Left lung (tissue), 10 donors: ENCODE data around the gene ANK3. TPM values are rescaled to one million over a fixed set of nuclear protein-coding genes. Genes with fewer than 3 reads are reported as not detected.

ENCODE experiments used
- ATAC-seq: fragments of 200-7000 bp; cut with Tn5 transposase; one replicate; pipeline ENCODE4 v1.9.1; 2020; ENCODE audit warnings: moderate library complexity
- DNase-seq, 4 donors: peaks; one replicate each; pipeline ENCODE4 v3.0.0-alpha.2; 2013 to 2020
- H3K27ac ChIP-seq, 2 donors: fragments of 200-600 bp; sonication (generic) in 1 of 2; one replicate each; pipeline versions ENCODE4 v1.5.0 to v1.8.0; 2020 to 2021
- H3K27me3 ChIP-seq, 2 donors: fragments of 200-600 bp; sonication (generic) in 1 of 2; one replicate each; pipeline versions ENCODE4 v1.5.0 to v1.8.0; 2020 to 2021
- H3K36me3 ChIP-seq, 2 donors: fragments of 200-600 bp; sonication (generic) in 1 of 2; one replicate each; pipeline versions ENCODE4 v1.5.0 to v1.8.0; 2020 to 2021
- H3K4me1 ChIP-seq, 2 donors: fragments of 200-600 bp; one replicate each; pipeline ENCODE4 v1.8.0; 2021
- H3K4me3 ChIP-seq, 2 donors: fragments of 200-600 bp; sonication (generic) in 1 of 2; one replicate each; pipeline versions ENCODE4 v1.5.0 to v1.8.0; 2020 to 2021; ENCODE audit warnings: mild to moderate bottlenecking in 1 of 2
- H3K9me3 ChIP-seq, 2 donors: fragments of 200-600 bp; sonication (generic) in 1 of 2; one replicate each; pipeline versions ENCODE4 v1.5.0 to v1.8.0; 2020 to 2021
- CTCF ChIP-seq, 2 donors: fragments of 200-600 bp; sonication (generic) in 1 of 2; IDR thresholded peaks; one replicate each; pipeline versions ENCODE4 v1.5.0 to v1.8.0; 2021; ENCODE audit warnings: antibody characterized with exemption in 2 of 2
- intact Hi-C, 2 donors: fragments of 100-400 bp; cut with DNase I; formaldehyde crosslinking; loops; one replicate each; pipeline versions ENCODE4 v1.11.2 to v1.14.2; 2022
- polyA plus RNA-seq, 6 donors: library from polyadenylated mRNA; unstranded; fragments of 120-200 nt; gene quantifications; one replicate each; pipeline ENCODE4 v1.2.1, GENCODE V29; 2013; ENCODE audit not compliant: insufficient read length in 6 of 6
- total RNA-seq, 2 donors: library from RNA; stranded (reverse); fragmentation: NEBNext Ultra II Directional; extraction: Animal tissue kit (Norgen Biotek cat#: 25700); gene quantifications; one replicate each; pipeline ENCODE4 v1.2.1, GENCODE V29; 2021
- donor health status: DM: no; HTN: yes; CAD: no.
- donor health status: DM: no; HTN: no; CAD: no.

Gene ANK3
- total and polyA plus RNA-seq, 8 donors: 22.1 to 74.1 (median 35.1) TPM

GRCh38 chr10:60396766-60397165 lies 7.1 kb upstream of the ANK3 start:
- intact Hi-C loops: no loop called here

GRCh38 chr10:60395711-60396110 lies 6.0 kb upstream of the ANK3 start:
- no peak for DNase-seq
- TF ChIP-seq CTCF (IDR thresholded peaks at IDR 0.05): no peak
- intact Hi-C loops: no loop called here
- Histone ChIP-seq H3K27ac (no peak overlapping the region), H3K9me3 (no peaks in the 10 kb centered on the region), H3K27me3 (no peaks in the 10 kb centered on the region), H3K4me3 (no peak overlapping the region), H3K36me3 (no peaks in the 10 kb centered on the region), H3K4me1 (no peaks in the 10 kb centered on the region)
- ATAC-seq: no peak

More at GRCh38 chr10:60396766-60397165, 7.1 kb upstream of the ANK3 start:
- no peak for TF ChIP-seq CTCF (IDR thresholded peaks at IDR 0.05)
- Histone ChIP-seq H3K27me3 (no peaks in the 10 kb centered on the region), H3K9me3 (no peaks in the 10 kb centered on the region), H3K4me1 (no peaks in the 10 kb centered on the region), H3K4me3 (no peak overlapping the region), H3K36me3 (no peaks in the 10 kb centered on the region), H3K27ac (no peak overlapping the region)
- ATAC-seq (no peak), DNase-seq (no peak)

GRCh38 chr10:60394446-60394845 lies 4.8 kb upstream of the ANK3 start:
- TF ChIP-seq CTCF (IDR thresholded peaks at IDR 0.05): no peak
- DNase-seq (no peak), ATAC-seq (no peak)
- Histone ChIP-seq H3K4me1 (no peaks in the 10 kb centered on the region), H3K27ac (no peak overlapping the region), H3K9me3 (no peaks in the 10 kb centered on the region), H3K36me3 (no peaks in the 10 kb centered on the region), H3K27me3 (no peaks in the 10 kb centered on the region), H3K4me3 (no peak overlapping the region)
- intact Hi-C loops: no loop called here

GRCh38 chr10:60390224-60390626 lies 550 bp upstream of the ANK3 start:
- Histone ChIP-seq H3K27me3 (no peaks in the 10 kb centered on the region), H3K9me3 (no peaks in the 10 kb centered on the region), H3K4me3 (no peak overlapping the region), H3K36me3 (no peaks in the 10 kb centered on the region), H3K4me1 (no peaks in the 10 kb centered on the region), H3K27ac (no peak overlapping the region)
- intact Hi-C loops: no loop called here
- DNase-seq (no peak), ATAC-seq (no peak)
- TF ChIP-seq CTCF (IDR thresholded peaks at IDR 0.05): no peak

- Histone ChIP-seq H3K4me1 (peaks cover 0 to 5% of the 10 kb centered on the region in 2 donors), H3K4me3 (no peak overlapping the region), H3K27me3 (no peaks in the 10 kb centered on the region), H3K36me3 (no peaks in the 10 kb centered on the region), H3K9me3 (no peaks in the 10 kb centered on the region), H3K27ac (no peak overlapping the region)
- TF ChIP-seq CTCF (IDR thresholded peaks at IDR 0.05): no peak
- ATAC-seq (no peak), DNase-seq (peak in 1 of 4 donors; percentile 4)
- intact Hi-C loops: no loop called here
These were observed 870 bp downstream of the ANK3 start for GRCh38 chr10:60388709-60389301.
